Ectodermal cell (in vitro differentiated cells): Measurements from ENCODE around the gene JUN.

ENCODE experiments used
- H3K27ac ChIP-seq: 2 replicates; pipeline ENCODE4 v1.7.0; 2013; ENCODE audit warnings: mild to moderate bottlenecking, low read depth, low read length; ENCODE audit not compliant: insufficient read depth, poor library complexity, severe bottlenecking
- H3K27me3 ChIP-seq: 2 replicates; pipeline ENCODE4 v1.7.0; 2013; ENCODE audit warnings: mild to moderate bottlenecking, low read length; ENCODE audit not compliant: insufficient read depth, control insufficient read depth, poor library complexity, severe bottlenecking
- H3K36me3 ChIP-seq: one replicate; pipeline ENCODE4 v1.7.0; 2013; ENCODE audit warnings: low read length; ENCODE audit not compliant: control insufficient read depth, insufficient read depth
- H3K4me1 ChIP-seq: one replicate; pipeline ENCODE4 v1.7.0; 2013; ENCODE audit warnings: low read length; ENCODE audit not compliant: control insufficient read depth, insufficient read depth
- H3K4me3 ChIP-seq: 2 replicates; pipeline ENCODE4 v1.7.0; 2013; ENCODE audit warnings: low read depth, low read length, control low read depth; ENCODE audit not compliant: insufficient read depth
- H3K9me3 ChIP-seq: 2 replicates; pipeline ENCODE4 v1.7.0; 2013; ENCODE audit warnings: mild to moderate bottlenecking, low read length, moderate library complexity; ENCODE audit not compliant: control insufficient read depth
- WGBS, 2 experiments: methylation state at CpG; one replicate each; pipeline ENCODE4 v1.1.7; 2013; ENCODE audit warnings: missing lambda C conversion rate in 2 of 2; 5-methylcytosine and 5-hydroxymethylcytosine counted together

JUN gene

GRCh38 chr1:58784758-58785441, 1.1 kb upstream of the JUN start:
- no peaks in the 10 kb centered on the region for H3K9me3 ChIP-seq
- no peak overlapping the region for H3K27ac ChIP-seq
- H3K4me1 ChIP-seq = peaks cover 10% of the 10 kb centered on the region
- peak overlapping the region; percentile 68 for H3K4me3 ChIP-seq
- WGBS, 2 experiments = 1% methylated on average over 55 to 56 of the region's 56 CpGs
- H3K36me3 ChIP-seq = no peaks in the 10 kb centered on the region
- peaks cover 69% of the 10 kb centered on the region for H3K27me3 ChIP-seq

GRCh38 chr1:58783090-58783992, 506 bp downstream of the JUN start:
- Histone ChIP-seq H3K36me3 (no peaks in the 10 kb centered on the region), H3K4me1 (peaks cover 11% of the 10 kb centered on the region), H3K27me3 (peaks cover 69% of the 10 kb centered on the region), H3K9me3 (no peaks in the 10 kb centered on the region), H3K4me3 (peak overlapping the region; percentile 68), H3K27ac (peak overlapping the region; percentile 81)
- 0 to 1% methylated on average over 86 of the region's 86 CpGs for WGBS, 2 experiments

- Histone ChIP-seq H3K36me3 (no peaks in the 10 kb centered on the region), H3K27ac (no peak overlapping the region), H3K9me3 (no peaks in the 10 kb centered on the region), H3K27me3 (peaks cover 69% of the 10 kb centered on the region), H3K4me3 (peak overlapping the region; percentile 68), H3K4me1 (peaks cover 11% of the 10 kb centered on the region)
- 1% methylated on average over 82 of the region's 82 CpGs for WGBS, 2 experiments
Observed at GRCh38 chr1:58782178-58783089, 1.4 kb downstream of the JUN start.

- Histone ChIP-seq H3K4me3 (peak overlapping the region; percentile 68), H3K27ac (no peak overlapping the region), H3K36me3 (no peaks in the 10 kb centered on the region), H3K4me1 (peaks cover 11% of the 10 kb centered on the region), H3K27me3 (peaks cover 63% of the 10 kb centered on the region), H3K9me3 (no peaks in the 10 kb centered on the region)
- 2 to 3% methylated on average over 31 to 32 of the region's 32 CpGs for WGBS, 2 experiments
Observed at GRCh38 chr1:58781541-58782177, 2.2 kb downstream of the JUN start.

GRCh38 chr1:58780836-58781452, 2.9 kb downstream of the JUN start:
- Histone ChIP-seq H3K36me3 (no peaks in the 10 kb centered on the region), H3K4me1 (peaks cover 11% of the 10 kb centered on the region), H3K27me3 (peaks cover 56% of the 10 kb centered on the region), H3K27ac (no peak overlapping the region), H3K4me3 (no peak overlapping the region), H3K9me3 (no peaks in the 10 kb centered on the region)
- no CpG with 5 or more reads among the region's 2 CpGs for WGBS, 2 experiments

GRCh38 chr1:58780411-58780810, 3.4 kb downstream of the JUN start:
- Histone ChIP-seq H3K27ac (no peak overlapping the region), H3K36me3 (no peaks in the 10 kb centered on the region), H3K27me3 (peaks cover 51% of the 10 kb centered on the region), H3K4me3 (no peak overlapping the region), H3K4me1 (peaks cover 11% of the 10 kb centered on the region), H3K9me3 (no peaks in the 10 kb centered on the region)

- Histone ChIP-seq H3K4me3 (no peak overlapping the region), H3K27ac (no peak overlapping the region)
Observed at GRCh38 chr1:58779801-58780382, 4.0 kb downstream of the JUN start.

GRCh38 chr1:58779059-58779754, 4.6 kb downstream of the JUN start:
- Histone ChIP-seq H3K27ac (no peak overlapping the region), H3K27me3 (peaks cover 39% of the 10 kb centered on the region), H3K4me3 (no peak overlapping the region), H3K4me1 (peaks cover 11% of the 10 kb centered on the region), H3K36me3 (no peaks in the 10 kb centered on the region), H3K9me3 (no peaks in the 10 kb centered on the region)
- WGBS, 2 experiments = 86 to 100% methylated on average over 1 of the region's 2 CpGs

More at GRCh38 chr1:58779801-58780382, 4.0 kb downstream of the JUN start:
- Histone ChIP-seq H3K36me3 (no peaks in the 10 kb centered on the region), H3K27me3 (peaks cover 46% of the 10 kb centered on the region), H3K9me3 (no peaks in the 10 kb centered on the region), H3K4me1 (peaks cover 11% of the 10 kb centered on the region)
- 90 to 93% methylated on average over 3 of the region's 4 CpGs for WGBS, 2 experiments
